NCI-H2107 treated with DMSO at 0.1 percent for 48 hours (cell line): Measurements from ENCODE around the gene NAAA.
"Not testable (repeated sequence)": the region's sequence is repeated elsewhere in the genome, so short reads cannot be mapped to it uniquely, and the experiment has no call there.

ENCODE experiments used
- DNase-seq: peaks from one replicate; lab custom pipeline; 2025; ENCODE audit not compliant: unreplicated experiment; lab: John Stamatoyannopoulos, UW

NAAA gene

DNA sequence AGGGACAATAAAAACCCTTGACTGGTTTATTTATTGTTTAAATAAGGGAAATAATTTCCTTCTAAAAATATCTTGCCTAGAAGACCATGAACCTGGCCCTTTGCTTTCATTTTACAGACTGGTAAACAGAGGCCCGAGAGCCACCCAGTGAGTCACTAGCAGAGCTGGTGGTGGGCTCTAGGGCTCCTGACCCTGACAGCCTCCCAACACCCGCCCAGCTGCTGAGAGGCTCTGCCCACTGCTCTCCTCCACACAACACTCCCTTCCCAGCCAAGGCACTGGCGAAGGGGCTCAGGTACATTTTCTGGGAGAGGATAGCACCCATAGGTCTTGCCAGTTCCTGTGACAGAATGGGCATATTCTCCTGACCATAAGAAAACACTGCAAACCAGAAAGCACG, 20.5 kb downstream of the NAAA start:
- no peak for DNase-seq

- no peak for DNase-seq
Measured at GRCh38 chr4:75919920-75920319, 20.9 kb downstream of the NAAA start.

DNA sequence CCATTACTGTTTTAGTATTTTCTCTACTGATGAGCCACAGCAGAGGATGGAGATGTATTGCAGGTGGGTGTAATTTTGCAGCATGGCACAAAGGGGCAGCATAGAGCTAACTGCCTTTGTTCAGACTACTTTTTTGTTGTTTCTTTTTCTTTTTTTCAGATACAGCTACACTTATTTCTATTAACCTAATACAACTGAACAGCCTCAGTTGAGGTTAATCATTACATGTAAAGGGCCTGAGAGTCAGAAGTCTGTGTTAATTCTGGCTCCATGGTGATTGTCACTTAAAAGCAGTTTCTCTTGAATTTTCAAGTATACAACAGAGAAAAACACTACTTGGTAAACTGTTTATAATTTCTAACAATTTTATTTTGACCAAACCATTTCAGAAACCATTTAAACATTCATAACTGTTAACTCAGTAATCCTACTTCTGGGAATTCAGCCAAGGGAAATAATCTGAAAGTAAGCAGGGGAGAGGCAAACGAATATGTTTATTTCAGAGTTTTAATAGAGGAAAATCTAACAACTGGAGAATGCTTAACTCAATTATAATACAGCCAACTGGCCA, 24.6 kb downstream of the NAAA start:
- DNase-seq = peak; percentile 23

DNA sequence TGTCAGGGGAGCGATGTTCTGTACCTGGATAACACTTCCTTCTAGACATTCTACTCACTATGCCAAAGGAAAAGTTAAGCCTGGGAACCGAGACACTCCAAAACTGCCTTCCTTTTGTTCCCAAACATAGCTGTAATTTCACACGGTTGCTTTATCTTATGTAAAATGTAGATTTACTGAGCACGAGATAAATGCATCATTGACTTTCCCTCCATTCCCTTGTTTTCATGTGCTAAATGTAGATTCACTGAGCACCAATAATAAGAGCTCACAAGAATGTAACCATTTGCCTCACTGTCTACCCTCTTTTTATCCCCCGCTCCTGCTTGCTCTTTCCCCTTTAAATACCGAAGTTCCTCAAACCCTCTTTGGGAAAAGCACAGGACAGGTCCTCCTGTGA, 27.8 kb downstream of the NAAA start:
- DNase-seq = no peak

DNA sequence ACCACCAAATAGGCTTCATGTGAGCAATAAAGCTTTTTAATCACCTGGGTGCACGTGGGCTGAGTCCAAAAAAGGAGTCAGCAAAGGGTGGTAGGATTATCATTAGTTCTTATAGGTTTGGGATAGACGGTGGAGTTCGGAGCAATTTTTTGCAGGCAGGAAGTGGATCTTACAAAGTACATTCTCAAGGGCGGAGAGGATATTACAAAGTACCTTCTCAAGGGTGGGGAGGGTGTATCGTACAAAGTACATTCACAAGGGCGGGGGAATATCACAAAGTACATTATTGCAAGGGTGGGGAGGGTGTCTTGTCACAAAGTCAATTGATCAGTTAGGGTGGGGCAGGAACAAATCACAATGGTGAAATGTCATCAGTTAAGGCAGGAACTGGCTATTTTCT, 30.0 kb downstream of the NAAA start:
- DNase-seq = not testable (repeated sequence)

- no peak for DNase-seq
Measured at GRCh38 chr4:75909405-75909804, 31.4 kb downstream of the NAAA start.

- DNase-seq = no peak
Measured at GRCh38 chr4:75908555-75908954, 32.3 kb downstream of the NAAA start.

DNA sequence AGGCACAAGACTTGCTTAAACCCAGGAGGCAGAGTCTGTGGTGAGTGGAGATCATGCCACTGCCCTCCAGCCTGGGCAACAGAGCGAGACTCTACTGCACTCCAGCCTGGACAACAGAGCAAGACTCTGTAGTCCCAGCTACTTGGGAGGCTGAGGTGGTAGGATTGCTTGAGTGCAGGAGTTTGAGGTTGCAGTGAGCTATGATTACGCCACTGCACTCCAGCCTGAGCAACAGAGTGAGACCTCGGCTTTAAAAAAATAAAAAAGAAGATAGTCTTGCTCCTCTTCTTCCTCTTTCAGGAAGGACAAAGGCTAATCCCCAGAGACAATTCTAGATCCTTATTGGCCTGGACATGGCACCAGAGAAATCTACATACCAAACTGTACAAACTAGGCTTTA, 32.8 kb downstream of the NAAA start:
- no peak for DNase-seq

GRCh38 chr4:75904076-75904475, 36.7 kb downstream of the NAAA start:
- DNase-seq = no peak

GRCh38 chr4:75902352-75902751, 38.5 kb downstream of the NAAA start, which contains the start of gene PPEF2:
Gene PPEF2, minus strand, starts transcription at chr4:75902452. Its CDS starts 6,127 bp downstream, at chr4:75896325.
- no peak for DNase-seq

- no peak for DNase-seq
Measured at GRCh38 chr4:75898536-75898935, 42.3 kb downstream of the NAAA start.

- no peak for DNase-seq
Measured at GRCh38 chr4:75895744-75896314, 45.0 kb downstream of the NAAA start.

DNA sequence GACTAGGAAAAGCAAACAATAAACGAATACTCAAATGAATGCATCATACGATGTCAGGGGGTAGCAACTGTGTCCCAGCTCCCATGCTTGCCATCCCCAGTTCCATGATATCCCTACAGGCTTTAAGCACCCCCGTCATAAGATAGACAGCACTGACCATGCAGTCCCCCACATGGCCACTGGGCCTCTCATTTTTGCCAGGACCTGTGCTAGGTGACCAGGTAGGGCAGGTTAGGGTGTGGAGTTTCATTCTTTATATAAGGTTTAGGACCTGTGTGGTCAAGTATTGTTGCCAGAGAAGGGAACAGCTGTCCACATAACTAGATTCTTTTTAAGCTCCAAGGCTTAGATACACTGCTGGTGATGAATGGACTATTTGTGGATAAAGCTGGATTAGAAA, 48.3 kb downstream of the NAAA start:
- DNase-seq = no peak

- DNase-seq = no peak
Measured at GRCh38 chr4:75891611-75892010, 49.2 kb downstream of the NAAA start.

- no peak for DNase-seq
Measured at GRCh38 chr4:75889537-75890199, 51.1 kb downstream of the NAAA start.

DNA sequence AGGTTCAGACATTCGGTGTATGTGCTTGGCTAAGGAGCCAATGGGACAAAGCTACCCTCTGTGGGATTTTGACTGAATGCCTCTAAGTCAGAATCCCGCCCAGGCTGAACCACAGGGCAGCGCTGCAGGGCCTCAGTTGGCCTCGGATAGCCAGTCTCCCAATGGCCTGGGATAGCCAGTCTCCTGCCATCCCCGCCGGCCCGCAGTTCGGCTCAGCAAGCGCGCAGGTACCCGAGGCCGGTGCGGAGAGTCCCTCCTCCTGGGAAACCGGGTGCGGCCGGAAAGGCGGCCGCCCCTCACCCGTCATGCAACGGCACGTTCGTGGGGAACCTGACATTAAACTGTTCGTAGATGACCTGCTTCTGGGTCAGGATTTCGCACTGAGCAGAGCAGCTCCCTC, 54.7 kb downstream of the NAAA start:
- no peak for DNase-seq

DNA sequence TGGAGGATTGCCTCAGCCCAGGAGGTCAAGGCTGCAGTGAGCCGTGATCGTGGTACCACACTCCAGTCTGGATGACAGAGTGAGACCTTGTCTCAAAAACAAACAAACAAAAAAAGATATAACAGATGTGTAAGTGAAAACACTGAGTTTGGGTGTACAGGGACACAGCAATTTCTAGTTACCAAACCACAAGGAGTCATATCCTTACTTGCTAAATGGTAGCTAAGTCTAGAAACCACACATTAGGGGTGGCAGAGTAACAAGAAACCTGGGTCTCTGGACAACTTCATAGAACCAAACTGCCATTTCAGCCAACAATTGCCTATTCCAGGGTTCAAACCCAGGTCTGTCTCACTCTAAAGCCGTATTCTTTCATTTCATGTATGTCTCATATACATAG, 59.3 kb downstream of the NAAA start:
- no peak for DNase-seq

DNA sequence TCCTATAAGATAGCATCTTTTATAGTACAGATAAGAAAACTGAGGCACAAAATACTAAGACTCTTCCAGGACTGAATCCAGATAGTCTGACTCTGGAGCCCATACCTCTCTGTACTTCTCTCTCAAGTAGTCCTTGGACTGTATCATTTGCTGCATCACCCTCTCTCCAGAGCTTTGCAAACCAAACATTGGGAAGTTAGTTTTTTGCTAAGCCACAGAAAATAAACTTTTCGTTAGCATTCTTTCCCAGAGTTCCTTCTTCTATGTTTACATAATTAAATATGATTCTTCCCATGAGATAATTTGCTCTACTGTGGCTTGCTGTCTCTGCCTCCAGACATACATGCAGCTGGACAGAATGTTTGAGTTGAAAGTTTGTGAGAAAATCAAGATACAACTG, 60.5 kb downstream of the NAAA start:
- no peak for DNase-seq

DNA sequence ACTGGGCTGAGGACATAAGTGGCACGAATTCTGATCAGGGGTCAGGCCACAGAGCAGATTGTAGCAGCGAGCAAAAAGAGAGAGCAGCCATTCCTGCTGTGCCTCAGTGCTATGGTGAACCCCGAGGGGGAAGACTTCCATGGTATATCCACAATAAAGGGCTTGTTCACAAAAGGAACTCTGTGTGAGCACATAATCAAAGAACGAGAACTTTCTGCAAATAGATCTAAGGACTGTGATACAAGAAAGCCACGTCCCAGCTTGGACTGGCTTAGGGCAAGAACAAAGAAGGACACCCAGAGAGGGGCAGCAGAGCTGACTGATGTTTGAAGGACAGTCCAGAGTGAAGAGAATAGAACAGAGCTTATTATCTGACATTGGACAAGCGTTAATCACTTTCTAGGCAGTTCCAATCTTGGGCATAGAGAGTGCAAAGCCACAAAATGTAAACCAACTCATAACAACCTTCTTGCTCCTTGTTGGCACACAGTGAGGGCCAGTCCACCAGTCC, 62.5 kb downstream of the NAAA start:
- no peak for DNase-seq

GRCh38 chr4:75876218-75876617, 64.6 kb downstream of the NAAA start:
- no peak for DNase-seq

DNA sequence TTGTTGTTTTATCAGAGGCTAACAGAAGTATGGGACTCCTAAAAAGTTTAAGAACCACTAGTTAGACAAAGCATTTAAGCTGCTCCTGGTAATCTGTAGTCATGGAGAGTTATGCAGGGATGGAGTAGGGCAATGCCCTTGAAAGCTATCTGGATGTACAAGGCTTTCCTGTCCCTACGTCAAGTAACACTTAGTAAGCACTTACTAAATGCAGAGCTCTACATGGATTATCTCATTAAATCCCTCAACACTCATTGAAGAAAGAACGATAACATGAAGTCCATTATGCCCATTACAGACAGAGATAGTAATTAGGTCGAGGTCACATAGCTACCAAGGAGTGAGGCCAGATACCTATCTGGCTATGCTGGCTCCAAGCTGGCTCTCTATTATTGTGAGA, 71.7 kb downstream of the NAAA start:
- no peak for DNase-seq

DNA sequence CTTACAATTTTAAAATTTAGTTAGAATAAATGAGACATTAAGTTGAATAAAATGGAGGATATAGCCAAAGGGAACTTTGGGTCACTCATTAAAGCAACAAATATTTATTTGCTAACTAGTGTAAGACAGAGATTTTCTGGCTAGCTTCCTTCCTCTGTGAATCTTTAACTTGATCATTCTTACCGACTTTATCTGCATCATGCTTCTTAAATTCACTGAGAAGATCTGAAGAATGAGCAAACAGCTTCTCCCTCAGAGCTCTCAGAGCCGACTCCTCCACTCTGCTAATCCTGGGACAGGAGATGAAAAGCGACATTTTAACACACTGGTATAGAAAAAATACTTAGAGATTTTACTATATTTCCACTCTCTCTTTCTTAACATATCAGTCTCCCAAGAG, 73.7 kb downstream of the NAAA start:
- no peak for DNase-seq
